H1 (cell line): Measurements from ENCODE around the gene TSPAN5. TPM values are rescaled to one million over a fixed set of nuclear protein-coding genes. Genes with fewer than 3 reads are reported as not detected.

Experiments used
- CTCF ChIA-PET: fragments of 300-600 bp; sonication (Branson Sonifier 250); formaldehyde crosslinking; loops from one replicate; lab custom pipeline; 2021; ENCODE audit not compliant: partially characterized antibody; lab: Charles Lee
- POLR2A ChIA-PET: fragments of 300-600 bp; sonication (Branson Sonifier 250); formaldehyde crosslinking; loops from one replicate; lab custom pipeline; 2021; ENCODE audit warnings: inconsistent platforms; ENCODE audit not compliant: partially characterized antibody; lab: Charles Lee
- DNase-seq, 2 experiments: peaks; one replicate each; pipeline versions ENCODE4 v3.0.0 to v3.0.0-alpha.2; 2010 to 2022; ENCODE audit warnings: low spot score in 2 of 2, low read depth in 1 of 2, mixed read lengths in 1 of 2
- FAIRE-seq: peaks from 2 replicates; lab custom pipeline; 2011; peaks lifted over from hg19 to GRCh38; lab: Jason Lieb, UNC
- H2AFZ ChIP-seq: 2 replicates; pipeline ENCODE4 v1.8.1; 2012; ENCODE audit warnings: low read length, inconsistent platforms
- H2AK5ac ChIP-seq: 2 replicates; pipeline ENCODE4 v1.6.1; 2013; ENCODE audit warnings: low read depth, low read length
- H2BK120ac ChIP-seq: replicated peaks from 2 replicates; pipeline ENCODE3; 2013; ENCODE audit warnings: low read depth, low read length, inconsistent platforms
- H2BK12ac ChIP-seq: 2 replicates; pipeline ENCODE4 v1.6.1; 2013; ENCODE audit warnings: low read depth, low read length
- H2BK15ac ChIP-seq: 2 replicates; pipeline ENCODE4 v1.6.1; 2013; ENCODE audit warnings: low read length
- H2BK20ac ChIP-seq: 2 replicates; pipeline ENCODE4 v1.6.1; 2013; ENCODE audit warnings: low read length
- H2BK5ac ChIP-seq: 2 replicates; pipeline ENCODE4 v1.6.1; 2013; ENCODE audit warnings: low read depth, low read length
- H3K14ac ChIP-seq: 2 replicates; pipeline ENCODE4 v1.6.1; 2013; ENCODE audit warnings: inconsistent platforms; ENCODE audit not compliant: insufficient read length
- H3K18ac ChIP-seq: 2 replicates; pipeline ENCODE4 v1.6.1; 2013; ENCODE audit warnings: low read length; ENCODE audit errors: extremely low read depth
- H3K23ac ChIP-seq: 2 replicates; pipeline ENCODE4 v1.6.1; 2013; ENCODE audit warnings: inconsistent platforms; ENCODE audit not compliant: insufficient read length
- H3K23me2 ChIP-seq: 2 replicates; pipeline ENCODE4 v1.6.1; 2013; ENCODE audit warnings: low read depth, low read length
- H3K27ac ChIP-seq: 2 replicates; pipeline ENCODE4 v1.6.1; 2011; ENCODE audit warnings: low read depth, low read length, inconsistent platforms
- H3K27me3 ChIP-seq, 4 experiments: replicated peaks in 1 of 4; 1 replicate in 1 of 4; 2 replicates in 3 of 4; pipeline versions ENCODE4 v1.6.1 to v1.8.1; 2011 to 2013; ENCODE audit warnings: low read length in 3 of 4, mild to moderate bottlenecking in 3 of 4, inconsistent platforms in 2 of 4, mixed read lengths in 2 of 4, moderate library complexity in 1 of 4; ENCODE audit not compliant: control insufficient read depth in 3 of 4, insufficient read depth in 3 of 4; ENCODE audit errors: extremely low read depth in 1 of 4
- H3K36me3 ChIP-seq, 4 experiments: 2 replicates each; pipeline versions ENCODE4 v1.6.1 to v1.8.1; 2011 to 2013; ENCODE audit warnings: mild to moderate bottlenecking in 4 of 4, low read length in 3 of 4, moderate library complexity in 2 of 4, control low read depth in 1 of 4, inconsistent platforms in 1 of 4; ENCODE audit not compliant: insufficient read depth in 4 of 4, control insufficient read depth in 2 of 4
- H3K4ac ChIP-seq: replicated peaks from 2 replicates; pipeline ENCODE3; 2013; ENCODE audit warnings: low read length, low read depth, mixed read lengths, inconsistent platforms; ENCODE audit not compliant: insufficient read length
- H3K4me1 ChIP-seq, 4 experiments: replicated peaks in 1 of 4; 1 replicate in 1 of 4; 2 replicates in 3 of 4; pipeline versions ENCODE4 v1.6.1 to v1.8.1; 2011 to 2013; ENCODE audit warnings: low read length in 3 of 4, inconsistent platforms in 2 of 4, mixed read lengths in 1 of 4; ENCODE audit not compliant: insufficient read depth in 4 of 4, control insufficient read depth in 3 of 4
- H3K4me2 ChIP-seq, 2 experiments: 2 replicates each; pipeline versions ENCODE4 v1.6.1 to v1.8.1; 2011 to 2013; ENCODE audit warnings: low read depth in 2 of 2, low read length in 2 of 2, control low read depth in 1 of 2, inconsistent platforms in 1 of 2, mild to moderate bottlenecking in 1 of 2; ENCODE audit not compliant: insufficient read depth in 1 of 2
- H3K4me3 ChIP-seq, 4 experiments: fragments of 200-600, 300-600 bp in 1 of 4; sonication (generic), shearing (Covaris generic), sonication (Bioruptor Twin) in 1 of 4; 2 replicates each; pipeline versions ENCODE4 v1.5.1 to v1.8.1; 2011 to 2016; ENCODE audit warnings: low read length in 4 of 4, low read depth in 3 of 4, control low read depth in 2 of 4, inconsistent platforms in 2 of 4, mild to moderate bottlenecking in 2 of 4, mixed read lengths in 1 of 4, moderate library complexity in 1 of 4; ENCODE audit not compliant: insufficient read depth in 2 of 4; ENCODE audit errors: extremely low read depth in 1 of 4
- H3K56ac ChIP-seq: replicated peaks from 2 replicates; pipeline ENCODE3; 2013; ENCODE audit warnings: low read depth, mild to moderate bottlenecking, mixed read lengths, low read length, inconsistent platforms; ENCODE audit not compliant: insufficient read length
- H3K79me1 ChIP-seq: 2 replicates; pipeline ENCODE4 v1.6.1; 2013; ENCODE audit warnings: low read depth, low read length, control low read depth
- H3K79me2 ChIP-seq, 2 experiments: 2 replicates each; pipeline versions ENCODE4 v1.6.1 to v1.8.1; 2012 to 2013; ENCODE audit warnings: low read length in 2 of 2, mild to moderate bottlenecking in 2 of 2, inconsistent platforms in 1 of 2; ENCODE audit not compliant: insufficient read depth in 2 of 2, control insufficient read depth in 1 of 2
- H3K9ac ChIP-seq, 4 experiments: replicated peaks in 1 of 4; 1 replicate in 1 of 4; 2 replicates in 3 of 4; pipeline versions ENCODE4 v1.6.1 to v1.8.1; 2011 to 2013; ENCODE audit warnings: low read depth in 3 of 4, low read length in 3 of 4, control low read depth in 2 of 4, mild to moderate bottlenecking in 2 of 4, moderate library complexity in 2 of 4, inconsistent platforms in 1 of 4; ENCODE audit errors: extremely low read depth in 1 of 4
- H3K9me3 ChIP-seq, 2 experiments: 2 replicates each; pipeline versions ENCODE4 v1.6.1 to v1.8.1; 2012 to 2013; ENCODE audit warnings: mild to moderate bottlenecking in 2 of 2, moderate library complexity in 2 of 2, control low read depth in 1 of 2, inconsistent platforms in 1 of 2, low read depth in 1 of 2, low read length in 1 of 2, mixed read lengths in 1 of 2; ENCODE audit not compliant: insufficient read depth in 2 of 2
- H4K20me1 ChIP-seq, 2 experiments: replicated peaks in 1 of 2; 2 replicates each; pipeline versions ENCODE3 to v1.8.1; 2011 to 2013; ENCODE audit warnings: inconsistent platforms in 2 of 2, low read length in 2 of 2, mild to moderate bottlenecking in 1 of 2; ENCODE audit not compliant: insufficient read depth in 2 of 2, control insufficient read depth in 1 of 2
- H4K5ac ChIP-seq: 2 replicates; pipeline ENCODE4 v1.6.1; 2013; ENCODE audit warnings: low read length, low read depth, mixed read lengths, inconsistent platforms; ENCODE audit not compliant: insufficient read length
- H4K8ac ChIP-seq: 2 replicates; pipeline ENCODE4 v1.8.0; 2013; ENCODE audit warnings: mild to moderate bottlenecking, moderate library complexity, low read length, inconsistent platforms; ENCODE audit not compliant: insufficient read depth; ENCODE audit errors: extremely low read depth
- H4K91ac ChIP-seq: replicated peaks from 2 replicates; pipeline ENCODE3; 2013; ENCODE audit warnings: low read length, mixed read lengths, inconsistent platforms; ENCODE audit not compliant: insufficient read length
- HDAC6 ChIP-seq: IDR thresholded peaks from one replicate; pipeline ENCODE4 v1.7.1; 2012; ENCODE audit warnings: low read depth, mild to moderate bottlenecking, inconsistent platforms, low read length, moderate library complexity
- WGBS, 2 experiments: shearing (Covaris generic) in 1 of 2; methylation state at CpG; one replicate each; pipeline versions ENCODE4 v1.1.6 to v1.1.7; 2013 to 2015; ENCODE audit warnings: low lambda C conversion rate in 2 of 2, mixed read lengths in 2 of 2, inconsistent platforms in 1 of 2, low coverage in 1 of 2, missing lambda C conversion rate in 1 of 2; ENCODE audit not compliant: insufficient replicate concordance in 2 of 2, insufficient coverage in 1 of 2, insufficient read length in 1 of 2; ENCODE audit errors: extremely low coverage in 1 of 2, missing lambda C conversion rate in 1 of 2; 5-methylcytosine and 5-hydroxymethylcytosine counted together
- polyA plus RNA-seq, 7 experiments: library from polyadenylated mRNA; depleted of rRNA in 3 of 7; stranded (reverse) in 5 of 7; unstranded in 2 of 7; fragments of >200 nt in 5 of 7; fragments of 200-250 nt in 2 of 7; gene quantifications; 1 replicate in 5 of 7; 2 replicates in 1 of 7; 4 replicates in 1 of 7; pipeline versions ENCODE4 v1.2.1 to v1.2.3, GENCODE V29; 2011 to 2013; ENCODE audit warnings: missing spikeins in 2 of 7, mixed read lengths in 2 of 7
- total RNA-seq: library from RNA; stranded (reverse); fragmentation: NEBNext Ultra II Directional; extraction: Animal tissue kit (Norgen Biotek cat#: 25700); gene quantifications from 2 replicates; pipeline ENCODE4 v1.2.1, GENCODE V29; 2021

Gene TSPAN5
- total and polyA plus RNA-seq, 2 of the 8 experiments (the other 6 are each of a cell fraction or from before 2014, with no cell fraction given) = 17.6 to 21.2 TPM

- Histone ChIP-seq H4K8ac (no peak overlapping the region), H2AK5ac (no peak overlapping the region), H2BK15ac (no peak overlapping the region), H3K27me3 (no peaks in the 10 kb centered on the region), H2BK120ac (no peak overlapping the region), H3K9ac (no peak overlapping the region), H2BK20ac (no peak overlapping the region), H3K4me3 (no peak overlapping the region), H3K23ac (no peak overlapping the region), H4K5ac (no peak overlapping the region), H3K4me1 (peaks cover 0 to 2% (median 0%) of the 10 kb centered on the region in 4 experiments; a peak in 1 of 7 replicates), H4K91ac (no peak overlapping the region), H3K4ac (no peak overlapping the region), H3K79me1 (no peaks in the 10 kb centered on the region), H3K79me2 (no peaks in the 10 kb centered on the region), H4K20me1 (no peaks in the 10 kb centered on the region), H2AFZ (no peak overlapping the region), H3K9me3 (no peaks in the 10 kb centered on the region), H3K36me3 (no peaks in the 10 kb centered on the region), H3K23me2 (no peaks in the 10 kb centered on the region), H3K27ac (no peak overlapping the region), H3K18ac (no peak overlapping the region), H3K56ac (no peak overlapping the region), H3K4me2 (no peak overlapping the region), H2BK12ac (no peak overlapping the region), H2BK5ac (no peak overlapping the region), H3K14ac (no peak overlapping the region)
- ChIA-PET CTCF (interaction anchor here (0.6 kb wide), 1 partner anchor 39 kb away, joined by 3 read pairs; no protein-coding TSS in a partner anchor), POLR2A (no interaction called here)
- WGBS, 2 experiments = 100% methylated on average over 2 of the region's 2 CpGs; no CpG with 5 or more reads in 1 of the 2 experiments
- DNase-seq = no peak
- FAIRE-seq = no peak
- no peak for TF ChIP-seq HDAC6
Measured at GRCh38 chr4:98577956-98578355, 80.5 kb downstream of the TSPAN5 start.
